Measurements from ENCODE around the gene COPS7B.
A peak's percentile ranks its signal among the peaks of the same experiment; 100 is the strongest.
"Not testable (repeated sequence)": the region's sequence is repeated elsewhere in the genome, so short reads cannot be mapped to it uniquely, and the experiment has no call there.

Gene COPS7B

DNA sequence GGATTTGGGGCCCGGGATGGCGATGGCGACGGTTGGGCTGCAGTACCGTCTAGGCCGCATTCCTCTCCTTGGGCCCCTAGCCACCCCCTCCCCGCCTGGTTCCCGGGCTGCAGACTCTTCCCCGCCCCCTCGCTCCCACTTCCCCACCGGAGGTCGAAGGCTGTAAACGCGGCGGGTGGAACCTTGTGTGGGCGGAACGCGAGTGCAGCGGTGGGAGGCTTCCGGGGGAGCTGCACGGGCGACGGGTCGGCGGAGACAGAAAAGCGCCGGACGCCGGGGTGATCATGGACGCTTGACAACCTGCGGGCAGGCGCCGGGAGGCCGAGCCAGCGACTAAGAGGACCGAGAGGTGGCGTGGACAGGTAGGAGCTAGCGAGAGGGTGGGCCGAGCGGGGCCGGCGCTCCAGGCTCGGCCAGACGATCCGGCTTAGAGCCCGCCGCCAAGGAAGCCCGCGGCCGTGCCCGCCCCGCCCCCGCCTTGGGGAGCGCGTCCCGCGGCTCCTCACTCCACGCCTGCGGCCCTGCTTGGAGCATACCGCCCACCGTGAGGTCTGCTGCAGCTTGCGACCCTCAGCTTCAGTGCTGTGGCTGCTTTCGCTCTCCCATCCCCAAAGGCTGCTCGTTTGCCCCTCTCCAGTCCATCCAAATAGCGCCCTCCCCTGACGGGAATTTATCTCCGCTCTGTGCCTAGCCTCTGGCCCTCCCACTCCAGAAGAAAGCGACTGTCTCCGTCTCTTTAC, at the start of gene COPS7B:
COPS7B (plus strand) TSS at position 269 of the 740 bp plus-strand sequence. CDS start 2,126 bp downstream, outside the sequence.
- DNase-seq: peak; percentile 62 to 76 (median 69)

DNA sequence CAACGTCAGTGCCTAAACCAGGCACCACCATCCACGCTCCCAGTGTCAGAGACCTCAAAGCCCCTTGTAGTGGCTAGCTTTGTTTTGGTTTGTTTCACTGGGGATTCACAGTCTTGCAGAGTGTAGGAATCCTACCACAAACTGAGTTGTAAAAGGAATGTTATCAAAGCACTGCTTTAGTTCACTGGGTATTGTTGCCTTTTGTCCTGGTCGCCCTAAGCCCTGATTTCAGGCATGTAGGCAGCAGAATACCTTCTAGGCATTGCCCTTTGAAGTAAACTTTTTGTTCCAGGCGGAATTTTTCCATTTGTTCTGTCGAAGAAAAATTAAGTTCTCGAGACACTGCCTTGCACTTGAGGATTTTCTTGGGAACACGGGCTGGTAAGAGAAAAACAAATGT, 48.5 kb upstream of the COPS7B start:
- no peak for DNase-seq

DNA sequence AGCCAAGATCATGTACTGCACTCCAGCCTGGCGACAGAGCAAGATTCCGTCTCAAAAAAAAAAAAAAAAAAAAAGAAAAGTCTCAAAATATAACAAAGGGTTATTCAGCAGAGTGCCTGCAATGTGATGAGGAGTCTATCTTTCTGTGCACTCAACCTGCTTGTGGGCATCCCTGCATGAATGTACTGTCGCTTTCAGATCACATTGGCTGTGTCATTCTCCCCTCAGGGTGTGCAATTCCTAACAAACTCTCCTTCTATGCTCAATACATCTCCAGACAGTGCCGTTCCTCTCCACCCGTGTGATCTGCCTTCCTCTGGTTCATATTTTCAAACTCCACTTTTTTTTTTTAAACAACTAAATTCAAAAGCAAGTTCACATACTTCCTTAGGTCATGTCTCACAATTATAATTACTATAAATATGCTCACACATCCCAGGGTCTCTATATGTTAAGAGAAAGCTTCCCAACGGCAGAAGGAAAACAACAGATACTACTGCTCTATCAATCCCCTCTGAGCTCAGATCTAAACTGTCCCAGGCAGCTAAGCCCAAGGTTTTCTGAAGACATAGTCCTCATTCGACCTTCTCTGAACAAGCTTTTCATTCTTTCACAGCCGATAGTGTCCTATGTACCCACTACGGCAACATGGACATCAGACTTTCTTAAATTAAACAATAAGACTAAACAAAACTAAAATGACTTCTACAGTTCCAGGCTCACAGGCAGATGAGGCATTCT, 42.7 kb upstream of the COPS7B start:
- DNase-seq: no peak

DNA sequence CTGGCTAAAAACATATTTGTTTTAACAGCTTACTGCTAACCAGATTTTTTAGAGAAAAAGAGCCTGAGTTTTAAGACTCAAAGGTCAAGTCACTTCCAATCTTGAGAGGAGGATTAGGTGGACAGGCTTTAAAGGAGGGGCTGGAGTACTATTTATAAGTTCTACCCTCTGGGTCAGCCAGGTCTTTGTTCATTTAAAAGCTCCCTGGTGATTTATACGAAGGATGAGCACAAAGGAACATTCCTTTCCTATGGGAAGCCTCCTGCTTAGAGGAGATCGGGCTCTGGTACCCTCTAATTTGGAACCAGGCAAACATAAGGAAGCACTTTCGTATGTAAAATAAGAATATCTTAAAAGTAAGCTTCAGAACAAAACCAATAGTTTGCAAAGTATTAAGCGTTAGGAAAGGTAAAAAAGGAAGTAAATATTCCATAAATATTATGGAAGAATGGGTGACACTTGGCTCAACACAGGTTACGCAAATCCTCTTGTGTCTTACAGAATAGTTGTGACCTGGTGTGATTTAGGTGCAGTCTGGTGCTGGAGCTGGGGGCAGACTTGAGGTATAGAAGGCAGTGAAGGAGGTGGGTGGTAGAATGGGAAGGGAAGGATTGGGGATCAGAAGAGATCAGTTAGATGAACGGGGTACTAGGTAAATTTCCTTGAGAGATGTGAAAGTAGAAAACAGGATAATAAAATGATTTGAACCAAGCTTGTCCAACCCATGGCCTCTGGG, 40.8 kb upstream of the COPS7B start:
- no peak for DNase-seq

DNA sequence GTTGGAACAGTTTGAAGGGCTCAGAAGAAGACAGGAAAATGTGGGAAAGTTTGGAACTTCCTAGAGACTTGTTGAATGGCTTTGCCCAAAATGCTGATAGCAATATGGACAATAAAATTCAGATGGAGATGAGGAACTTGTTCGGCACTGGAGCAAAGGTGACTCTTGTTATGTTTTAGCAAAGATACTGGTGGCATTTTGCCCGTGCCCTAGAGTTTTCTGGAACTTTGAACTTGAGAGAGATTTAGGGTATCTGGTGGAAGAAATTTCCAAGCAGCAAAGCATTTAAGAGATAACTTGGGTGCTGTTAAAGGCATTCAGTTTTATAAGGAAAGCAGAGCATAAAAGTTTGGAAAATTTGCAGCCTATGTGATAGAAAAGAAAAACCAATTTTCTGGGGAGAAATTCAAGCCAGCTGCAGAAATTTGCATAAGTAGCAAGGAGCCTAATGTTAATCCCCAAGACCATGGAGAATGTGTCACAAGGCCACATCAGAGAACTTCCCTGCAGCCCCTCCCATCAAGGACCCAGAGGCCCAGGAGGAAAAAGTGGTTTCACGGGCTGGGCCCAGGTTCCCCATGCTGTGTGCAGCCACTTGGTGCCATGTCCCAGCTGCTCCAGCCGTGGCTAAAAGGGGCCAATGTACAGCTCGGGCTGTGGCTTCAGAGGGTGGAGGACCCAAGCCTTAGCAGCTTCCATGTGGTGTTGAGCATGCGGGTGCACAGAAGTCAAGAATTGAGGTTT, 37.9 kb upstream of the COPS7B start:
- DNase-seq: not testable (repeated sequence)

DNA sequence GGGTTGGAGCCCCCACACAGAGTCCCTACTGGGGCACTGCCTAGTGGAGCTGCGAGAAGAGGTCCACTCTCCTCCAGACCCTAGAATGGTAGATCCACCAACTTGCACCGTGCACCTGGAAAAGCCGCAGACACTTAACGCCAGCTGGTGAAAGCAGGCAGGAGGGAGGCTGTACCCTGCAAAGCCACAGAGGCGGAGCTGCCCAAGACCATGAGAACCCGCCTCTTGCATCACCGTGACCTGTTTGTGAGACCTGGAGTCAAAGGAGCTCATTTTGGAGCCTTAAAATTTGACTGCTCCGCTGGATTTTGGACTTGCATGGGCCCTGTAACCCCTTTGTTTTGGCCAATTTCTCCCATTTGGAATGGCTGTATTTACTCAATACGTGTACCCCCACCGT, 37.2 kb upstream of the COPS7B start:
- DNase-seq: not testable (repeated sequence)

DNA sequence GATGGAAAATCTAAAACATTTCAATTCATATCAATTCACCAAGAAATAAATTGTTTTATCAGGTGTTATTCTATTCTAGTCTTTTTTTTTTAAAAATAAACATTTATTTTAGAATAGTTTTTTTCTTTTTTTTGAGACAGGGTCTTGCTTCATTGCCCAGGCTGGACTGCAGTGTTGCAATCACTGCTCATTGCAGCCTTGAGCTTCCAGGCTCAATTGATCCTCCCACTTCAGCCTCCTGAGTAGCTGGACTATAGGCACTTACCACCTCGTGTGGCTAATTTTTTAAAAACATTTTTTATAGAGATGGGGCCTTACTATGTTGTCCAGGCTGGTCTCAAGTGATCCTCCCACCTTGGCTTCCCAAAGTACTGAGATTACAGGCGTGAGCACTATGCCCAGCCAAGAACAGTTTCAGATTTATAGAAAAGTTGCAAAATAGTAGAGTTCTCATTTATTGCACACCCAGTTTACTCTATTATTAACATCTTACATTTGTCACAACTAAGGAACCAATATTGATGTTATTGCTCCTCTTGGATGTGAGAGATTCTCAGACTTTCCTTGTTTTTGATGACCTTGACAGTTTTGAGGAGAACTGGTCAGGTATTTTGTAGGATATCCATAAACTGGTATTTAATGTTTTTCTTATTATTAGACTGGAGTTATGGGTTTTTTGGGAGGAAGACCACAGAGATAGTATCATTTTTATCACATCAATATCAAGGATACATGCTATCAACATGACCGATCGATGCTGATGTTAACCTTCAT, 35.0 kb upstream of the COPS7B start:
- DNase-seq: no peak

DNA sequence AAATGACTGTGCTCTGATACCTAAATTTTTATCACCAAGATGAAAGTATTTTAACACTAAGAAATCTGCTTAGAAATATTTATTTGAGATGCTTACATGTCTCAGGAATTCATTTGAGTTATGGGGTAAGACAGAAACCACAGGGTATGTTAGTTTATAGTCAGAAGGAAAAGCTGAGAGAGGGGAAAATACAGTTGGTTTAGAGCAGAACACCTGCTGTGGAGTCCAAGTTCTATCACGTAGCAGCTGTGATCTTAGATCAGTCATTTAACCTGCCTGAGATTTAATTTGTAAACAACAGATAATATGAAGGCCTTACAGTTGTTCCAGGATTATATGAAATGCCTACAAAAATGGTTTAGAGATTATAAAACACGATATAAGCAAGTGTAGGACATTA, 34.2 kb upstream of the COPS7B start:
- no peak for DNase-seq

DNA sequence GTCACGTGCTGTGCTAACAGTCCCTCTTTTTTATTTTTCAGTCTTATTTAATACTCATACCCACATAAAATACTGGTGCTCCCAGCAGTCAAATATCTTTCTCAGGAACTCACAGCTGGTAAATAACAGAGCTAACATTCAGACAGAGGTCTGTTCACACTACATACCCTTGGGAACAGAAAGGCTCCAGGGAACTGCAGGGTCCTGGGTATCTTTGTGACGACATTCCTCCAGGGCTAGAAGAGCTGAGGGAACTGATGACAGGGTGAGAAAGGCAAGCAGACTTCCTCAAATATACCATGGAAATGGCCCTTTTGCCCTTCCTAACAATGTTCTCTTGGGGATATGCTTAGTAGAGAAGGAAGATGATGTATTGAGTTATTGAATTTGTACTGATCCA, 24.5 kb upstream of the COPS7B start:
- DNase-seq: no peak

DNA sequence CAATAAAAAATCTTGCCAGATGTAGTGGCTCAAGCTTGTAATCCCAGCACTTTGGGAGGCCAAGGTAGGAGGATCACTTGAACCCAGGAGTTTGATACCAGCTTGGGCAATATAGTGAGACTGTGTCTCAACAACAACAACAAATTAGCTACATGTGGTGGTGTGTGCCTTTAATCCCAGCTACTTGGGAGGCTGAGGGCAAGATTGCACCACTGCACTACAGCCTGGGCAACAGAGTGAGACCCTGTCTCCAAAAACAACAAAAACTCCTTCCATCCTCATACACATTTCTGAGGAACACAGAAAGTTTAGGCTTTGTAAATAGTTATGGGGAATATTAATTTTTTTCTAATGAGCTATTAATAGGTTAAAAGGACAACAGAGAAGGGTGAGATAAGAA, 22.1 kb upstream of the COPS7B start:
- DNase-seq: no peak

DNA sequence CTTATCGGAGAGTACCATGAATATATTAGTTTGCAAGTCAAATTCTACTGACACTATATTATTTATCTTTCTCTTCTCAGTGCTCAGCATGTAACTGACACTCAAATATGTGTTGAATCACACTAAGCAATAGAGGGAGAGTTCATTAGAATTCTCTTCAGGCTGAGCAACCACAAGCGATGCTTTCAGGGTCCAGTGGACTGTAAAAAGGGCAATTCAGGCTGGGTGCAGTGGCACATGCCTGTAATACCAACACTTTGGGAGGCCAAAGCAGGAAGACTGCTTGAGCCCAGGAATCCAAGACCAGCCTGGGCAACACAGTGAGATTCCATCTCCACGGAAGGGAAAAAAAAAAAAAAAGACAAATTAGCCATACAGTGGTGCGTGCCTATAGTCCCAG, 21.5 kb upstream of the COPS7B start:
- no peak for DNase-seq

DNA sequence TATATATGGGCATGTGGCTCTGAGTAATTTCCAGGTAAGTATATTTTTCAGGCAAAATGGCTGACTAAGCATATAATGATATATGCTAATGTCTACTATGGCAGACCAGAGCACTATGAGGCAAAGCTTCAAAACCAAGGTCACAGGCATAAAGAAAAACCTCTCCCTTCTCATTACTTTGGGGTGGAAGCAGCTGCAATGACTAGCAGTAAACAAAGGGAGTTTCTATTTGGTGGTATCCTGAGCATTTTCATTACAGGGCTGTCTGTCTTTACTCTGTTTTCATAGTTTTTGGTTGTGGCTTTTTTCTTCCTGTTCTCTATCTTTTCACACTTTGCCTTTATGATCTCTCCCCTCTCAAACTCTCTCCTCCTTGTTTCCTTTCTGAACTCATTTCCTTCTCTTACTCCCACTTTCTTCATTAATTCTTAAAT, 20.7 kb upstream of the COPS7B start:
- DNase-seq: no peak

DNA sequence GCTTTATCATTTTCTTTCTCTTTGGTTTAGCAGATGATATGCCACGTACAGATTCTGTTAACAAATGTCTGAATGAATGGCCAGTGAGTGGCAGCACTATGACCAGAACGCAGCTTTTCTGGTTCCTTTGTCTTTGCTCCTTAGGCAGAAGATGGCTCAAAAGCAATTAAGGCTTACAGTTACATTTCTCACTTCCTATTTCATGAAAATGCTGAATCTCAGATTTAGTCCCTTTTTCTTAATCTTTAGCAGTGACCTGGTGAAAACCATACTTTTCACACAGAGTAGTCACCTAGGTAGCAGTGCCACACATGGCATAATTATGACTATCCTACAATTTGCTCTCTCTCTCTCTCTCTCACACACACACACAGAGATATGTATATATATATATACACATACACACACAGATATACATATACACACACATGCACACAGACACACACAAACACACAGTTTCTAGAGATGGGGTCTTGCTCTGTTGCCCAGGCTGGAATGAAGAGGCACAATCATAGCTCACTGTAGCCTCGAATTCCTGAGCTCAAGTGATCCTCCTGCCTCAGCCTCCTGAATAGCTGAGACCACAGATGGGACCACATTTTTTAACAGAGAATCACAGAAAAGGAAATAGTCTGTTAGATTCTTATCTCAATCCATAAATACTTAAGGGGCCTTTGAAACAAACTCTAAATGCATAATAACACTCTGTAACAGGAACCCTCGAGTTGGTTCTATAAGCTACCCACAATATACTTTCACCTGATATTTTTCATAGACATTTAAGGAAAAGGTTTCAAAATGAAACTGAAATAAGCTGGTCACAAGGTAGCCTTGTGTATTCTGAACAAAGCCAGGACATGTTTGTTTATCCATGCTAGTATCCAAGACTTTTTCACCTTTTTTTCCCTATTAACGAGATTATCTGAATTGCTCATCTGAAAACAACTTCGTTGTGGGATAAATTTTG, 16.8 kb upstream of the COPS7B start:
- no peak for DNase-seq

DNA sequence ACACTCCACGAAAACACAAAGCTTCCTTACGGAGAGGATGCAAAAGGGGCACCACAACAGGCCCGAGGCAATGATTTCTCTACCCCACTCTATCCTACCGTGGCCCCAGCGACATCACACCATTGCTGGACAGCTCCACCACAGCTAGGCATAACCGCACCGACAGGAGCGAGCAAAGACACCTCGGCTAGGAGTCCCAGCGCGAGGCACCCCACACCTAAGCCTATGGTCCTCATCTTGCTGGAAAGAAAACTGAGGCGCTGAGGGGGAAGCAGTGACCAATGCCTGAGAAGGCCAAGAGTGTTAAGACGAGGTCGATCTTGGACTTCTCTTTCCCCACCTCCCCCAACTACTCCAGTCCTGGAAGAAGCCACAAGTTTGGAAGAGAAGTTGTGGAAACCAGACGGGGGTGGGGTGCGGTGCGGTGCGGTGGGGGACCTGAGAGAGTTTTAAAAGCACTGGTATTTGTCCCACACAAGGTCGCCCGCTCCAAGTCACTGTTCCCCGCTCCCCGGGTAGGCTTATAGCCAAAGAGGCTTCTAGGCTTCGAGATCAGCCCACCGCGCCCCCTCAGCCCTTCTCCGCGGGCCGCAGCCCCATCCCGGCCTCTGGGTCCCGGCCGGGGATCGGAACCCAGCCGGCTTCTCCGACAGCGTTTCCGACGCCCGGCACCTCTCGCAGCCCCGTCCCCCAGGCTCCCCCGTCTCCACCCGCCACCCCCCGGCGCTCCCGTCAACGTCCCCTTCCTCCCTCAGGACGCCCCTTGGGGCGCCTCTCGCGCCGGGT, 5.9 kb upstream of the COPS7B start:
- no peak for DNase-seq

DNA sequence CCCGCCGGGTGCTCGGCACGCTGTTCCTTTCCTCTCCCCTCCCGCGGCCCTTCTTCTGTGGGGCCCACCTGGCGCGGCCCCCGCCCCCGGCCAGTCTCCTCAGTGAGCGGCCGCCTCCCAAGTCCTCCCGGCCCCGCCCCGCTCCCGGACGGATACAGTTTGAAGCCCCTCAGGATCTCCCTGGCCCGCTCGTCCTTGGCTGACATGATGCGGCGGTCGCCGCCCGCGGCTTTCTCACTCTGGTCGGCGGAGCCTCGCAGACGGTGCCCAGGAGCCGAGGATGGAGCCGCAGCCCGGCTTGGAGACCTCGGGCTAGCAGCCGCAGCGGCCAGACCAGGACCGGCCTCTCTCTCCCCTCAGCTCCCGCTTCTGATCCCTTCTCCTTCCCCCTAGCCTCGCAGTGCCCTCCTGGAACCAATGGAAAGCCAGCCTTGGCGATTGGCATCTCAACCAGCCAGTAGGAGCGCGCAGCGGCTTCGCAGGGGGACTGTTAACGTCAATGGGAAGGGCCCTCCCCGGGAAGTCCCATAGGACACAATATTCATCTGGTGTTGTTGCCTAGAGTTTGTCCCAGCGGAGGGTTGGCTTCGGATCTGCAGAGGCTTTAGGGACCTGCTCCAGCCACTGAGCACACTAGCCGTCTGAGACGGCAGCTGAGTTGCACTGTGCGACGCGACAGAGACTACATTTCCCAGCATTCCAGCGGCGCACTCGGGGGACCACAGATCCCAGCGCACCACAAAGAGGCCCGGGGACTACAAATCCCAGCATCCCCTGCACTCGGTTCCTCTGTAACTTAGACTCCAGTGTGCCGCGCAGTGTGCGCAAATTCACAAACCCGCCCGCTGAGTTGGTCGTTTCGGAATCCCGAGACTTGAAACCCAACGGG, 5.1 kb upstream of the COPS7B start, which contains the start of gene PDE6D:
PDE6D (minus strand) TSS at position 374 of the 889 bp plus-strand sequence; CDS start at position 206, 168 bp downstream.
- peak; percentile 90 to 95 (median 92) for DNase-seq

DNA sequence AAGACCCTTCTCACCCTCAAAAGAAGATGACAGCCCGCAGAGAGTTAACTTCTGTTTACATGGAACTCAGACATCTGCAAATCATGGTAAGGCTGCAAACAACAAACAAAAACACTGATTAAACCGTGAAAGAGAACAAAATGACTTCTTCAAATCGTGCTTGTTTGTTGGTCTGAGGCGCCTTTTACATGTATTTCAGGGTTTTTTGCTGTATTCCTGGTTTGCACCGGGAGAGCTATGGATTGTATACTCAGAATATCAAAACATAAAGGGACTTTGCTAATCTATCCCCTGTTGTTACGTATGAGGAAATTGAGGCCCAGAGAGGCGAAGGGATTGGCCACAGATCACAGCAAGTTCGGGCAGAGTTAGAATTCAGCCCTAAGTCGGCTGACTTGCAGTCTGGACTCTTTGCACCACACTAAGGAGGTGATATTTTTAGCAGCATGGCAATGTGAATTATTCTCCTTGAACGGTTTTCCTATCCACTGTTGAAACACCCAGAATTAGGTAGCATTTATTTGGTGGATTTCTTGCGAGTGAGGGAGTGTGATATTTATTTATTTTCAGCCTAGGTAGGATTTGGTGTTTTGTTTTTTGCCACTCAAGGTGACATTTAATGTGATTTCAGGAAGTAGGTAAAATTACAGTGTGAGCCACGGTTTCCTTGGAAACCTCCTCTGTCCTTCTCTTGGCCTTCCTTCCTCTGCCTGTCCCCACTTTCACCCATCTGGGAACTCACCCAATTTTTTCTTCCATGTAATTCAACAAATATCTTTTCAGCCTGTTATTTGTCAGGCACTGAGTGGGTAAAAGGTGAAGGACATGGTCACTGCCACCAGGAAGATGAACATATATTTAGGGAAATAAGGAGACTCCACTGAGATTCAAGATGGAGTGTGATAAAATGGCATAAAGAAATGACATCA, 4.2 kb upstream of the COPS7B start:
- DNase-seq: no peak

DNA sequence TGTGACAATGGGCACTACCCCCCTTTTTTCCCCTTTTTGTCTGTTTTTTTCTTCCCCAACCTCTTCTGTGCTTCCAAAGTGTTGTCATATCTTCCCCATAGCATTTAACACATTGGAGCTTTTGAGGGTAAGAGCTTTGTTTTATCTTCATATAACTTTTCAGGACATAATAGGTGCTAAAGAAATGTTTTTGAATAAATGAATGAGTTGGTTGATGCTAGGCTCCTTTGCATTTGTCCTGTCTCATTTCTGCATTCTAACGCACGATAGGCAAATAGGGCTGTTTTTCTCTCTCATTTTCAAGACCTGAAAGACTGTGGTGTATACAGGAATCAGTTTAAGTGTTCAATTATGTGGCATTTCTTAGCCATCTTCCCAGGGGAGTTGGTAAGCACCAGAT, 832 bp upstream of the COPS7B start:
- DNase-seq: no peak

DNA sequence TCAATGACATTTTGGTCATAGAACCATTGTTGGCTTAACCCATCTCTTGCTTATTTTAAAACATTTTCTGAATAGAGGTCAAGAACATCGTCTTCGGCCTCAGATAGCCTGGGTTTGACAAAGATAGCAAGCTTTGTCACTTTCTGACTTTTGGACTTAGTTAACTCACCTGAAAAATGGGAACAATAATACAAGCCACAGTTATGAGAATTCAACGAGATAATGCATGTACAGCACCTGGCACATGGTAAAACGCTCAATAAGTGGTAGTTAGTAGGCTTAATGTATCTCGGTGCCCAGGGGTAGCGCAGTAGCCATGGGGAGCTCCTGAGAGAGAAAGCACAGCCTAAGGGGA, 446 bp upstream of the COPS7B start:
- no peak for DNase-seq
